Adrenal gland (tissue), 12 donors: ENCODE measurements around the gene ADARB2. TPM values are rescaled to one million over a fixed set of nuclear protein-coding genes. Genes with fewer than 3 reads are reported as not detected.

ENCODE experiments used
- DNase-seq, 7 donors: peaks; one replicate each; pipeline ENCODE4 v3.0.0-alpha.2; 2019 to 2020
- H3K27ac ChIP-seq, 5 donors: fragments of 200-600 bp; sonication (generic) in 4 of 5; 1 replicate in 3 of 5; 2 replicates in 2 of 5; pipeline versions ENCODE4 v1.5.1 to v1.8.0; 2016 to 2020; ENCODE audit warnings: mild to moderate bottlenecking in 1 of 5
- H3K27me3 ChIP-seq: fragments of 200-600 bp; 2 replicates; pipeline ENCODE4 v1.8.0; 2021
- H3K36me3 ChIP-seq, 2 donors: fragments of 200-600 bp; replicated peaks in 1 of 2; 1 replicate in 1 of 2; 2 replicates in 1 of 2; pipeline versions ENCODE4 v1.5.1 to v1.8.0; 2018 to 2022
- H3K4me1 ChIP-seq, 2 donors: fragments of 200-600 bp; replicated peaks in 1 of 2; 1 replicate in 1 of 2; 2 replicates in 1 of 2; pipeline versions ENCODE4 v1.5.1 to v1.8.0; 2018 to 2021
- H3K4me3 ChIP-seq, 4 donors: fragments of 200-600 bp; sonication (generic) in 3 of 4; one replicate each; pipeline ENCODE4 v1.5.1; 2016 to 2018
- H3K9me3 ChIP-seq, 3 donors: fragments of 200-600 bp; sonication (generic) in 1 of 3; replicated peaks in 1 of 3; 1 replicate in 2 of 3; 2 replicates in 1 of 3; pipeline versions ENCODE4 v1.5.1 to v1.8.0; 2016 to 2021
- CTCF ChIP-seq, 6 experiments: fragments of 450-650 bp in 4 of 6; fragments of 200-600 bp in 2 of 6; sonication (generic) in 1 of 6; IDR thresholded peaks; 1 replicate in 5 of 6; 2 replicates in 1 of 6; pipeline versions ENCODE4 v1.5.1 to v1.8.0; 2016 to 2021; ENCODE audit warnings: antibody characterized with exemption in 6 of 6, mild to moderate bottlenecking in 2 of 6, moderate library complexity in 1 of 6
- POLR2A ChIP-seq, 2 donors: fragments of 450-650 bp; IDR thresholded peaks; one replicate each; pipeline ENCODE4 v1.6.1; 2017; ENCODE audit warnings: antibody characterized with exemption in 2 of 2, mild to moderate bottlenecking in 2 of 2, moderate library complexity in 1 of 2
- WGBS, 4 donors: extraction: QIAGEN DNeasy Blood & Tissue Kit in 2 of 4; methylation state at CpG; one replicate each; pipeline versions ENCODE4 v1.1.5 to v1.1.7; 2013 to 2017; 5-methylcytosine and 5-hydroxymethylcytosine counted together
- intact Hi-C, 2 donors: fragments of 100-400 bp; cut with DNase I; formaldehyde crosslinking; loops; one replicate each; pipeline versions ENCODE4 v1.14.1 to v1.15.0; 2022 to 2023
- polyA plus RNA-seq, 3 donors: library from polyadenylated mRNA; stranded (reverse); fragments of 200-250 nt in 2 of 3; fragments of 350-450 nt in 1 of 3; fragmentation: Illumina TruSeq in 1 of 3; extraction: RNeasy Lipid Tissue Mini Kit (QIAGEN cat#74804) in 1 of 3; gene quantifications; one replicate each; pipeline ENCODE4 v1.2.3, GENCODE V29; 2013 to 2014
- total RNA-seq, 9 donors: library from RNA; depleted of rRNA in 4 of 9; stranded (reverse); fragments of >200 nt in 4 of 9; fragments of 120-200 nt in 1 of 9; fragmentation: NEBNext Ultra II Directional in 1 of 9; extraction: Animal tissue kit (Norgen Biotek cat#: 25700) in 1 of 9; gene quantifications; one replicate each; pipeline versions ENCODE4 v1.1.0 to v1.2.4, GENCODE V29; 2013 to 2023
- donor health status: healthy with polysubstance abuse.
- donor health status: Bipolar disorder and iron deficiency.
- donor health status: DM: yes; HTN: yes; CAD: no.
- donor health status: DM: no; HTN: no; CAD: no.
- donor health status: DM: no; HTN: no; CAD: no.
- donor health status: DM: yes; HTN: yes; CAD: no.

Gene ADARB2
- total and polyA plus RNA-seq, 12 donors: 0.14 to 3.1 (median 0.91) TPM

- no peak overlapping the region for H3K27ac ChIP-seq
- intact Hi-C loops: no loop called here
- WGBS, 4 donors: 81 to 86% (median 85%) methylated on average over 17 to 35 of the region's 35 CpGs
- peak in 1 of 7 donors; percentile 20 for DNase-seq
- no peak overlapping the region for H3K4me3 ChIP-seq
- no peak for TF ChIP-seq POLR2A (IDR thresholded peaks at IDR 0.05)
- no peak for TF ChIP-seq CTCF (IDR thresholded peaks at IDR 0.05)
- H3K27me3 ChIP-seq: no peaks in the 10 kb centered on the region
- H3K4me1 ChIP-seq: no peaks in the 10 kb centered on the region
- H3K36me3 ChIP-seq: no peaks in the 10 kb centered on the region
- H3K9me3 ChIP-seq: no peaks in the 10 kb centered on the region
Measured at GRCh38 chr10:1401071-1401965, 336.0 kb downstream of the ADARB2 start.

- DNase-seq: peak in 1 of 7 donors; percentile 15
- no peaks in the 10 kb centered on the region for H3K36me3 ChIP-seq
- 69 to 77% (median 74%) methylated on average over 23 to 30 of the region's 30 CpGs for WGBS, 4 donors
- no peak overlapping the region for H3K27ac ChIP-seq
- no peaks in the 10 kb centered on the region for H3K4me1 ChIP-seq
- H3K27me3 ChIP-seq: no peaks in the 10 kb centered on the region
- no peak overlapping the region for H3K4me3 ChIP-seq
- no peak for TF ChIP-seq CTCF (IDR thresholded peaks at IDR 0.05)
- no peak for TF ChIP-seq POLR2A (IDR thresholded peaks at IDR 0.05)
- intact Hi-C loops: no loop called here
- no peaks in the 10 kb centered on the region for H3K9me3 ChIP-seq
Measured at GRCh38 chr10:1400101-1401070, 336.9 kb downstream of the ADARB2 start.

GRCh38 chr10:1399431-1400100 lies 337.8 kb downstream of the ADARB2 start:
- DNase-seq: peak in 1 of 7 donors; percentile 9
- Histone ChIP-seq H3K27ac (no peak overlapping the region), H3K4me3 (no peak overlapping the region), H3K36me3 (no peaks in the 10 kb centered on the region), H3K4me1 (no peaks in the 10 kb centered on the region), H3K27me3 (no peaks in the 10 kb centered on the region), H3K9me3 (no peaks in the 10 kb centered on the region)
- intact Hi-C loops: no loop called here
- no peak for TF ChIP-seq CTCF (IDR thresholded peaks at IDR 0.05)
- no peak for TF ChIP-seq POLR2A (IDR thresholded peaks at IDR 0.05)
- 58 to 68% (median 64%) methylated on average over 11 of the region's 11 CpGs for WGBS, 4 donors
